ENCODE results near the gene HYOU1. TPM values are rescaled to one million over a fixed set of nuclear protein-coding genes. Genes with fewer than 3 reads are reported as not detected.
A peak's percentile ranks its signal among the peaks of the same experiment; 100 is the strongest.
"Not testable (repeated sequence)": the region's sequence is repeated elsewhere in the genome, so short reads cannot be mapped to it uniquely, and the experiment has no call there.

Gene HYOU1
- polyA plus RNA-seq, 1 of the 3 experiments (the other 2 are of a cell fraction), result 90.8 TPM

GRCh38 chr11:119018074-119018938, 38.7 kb downstream of the HYOU1 start, which contains the start of the genes RPS25 and TRAPPC4 (continued):
- no peak for TF ChIP-seq PBX3 (IDR thresholded peaks at IDR 0.05)
- no peak for TF ChIP-seq JUND (IDR thresholded peaks at IDR 0.05)
- TF ChIP-seq ZBTB33 (IDR thresholded peaks at IDR 0.05; ENCODE audit: borderline replicate concordance, low read depth), result no peak; the same call in 1 of the 2 replicates
- peak; percentile 15; the same call in 1 of the 2 replicates for TF ChIP-seq TCF12 (IDR thresholded peaks at IDR 0.05)
- no peak for TF ChIP-seq FOSL2 (IDR thresholded peaks at IDR 0.05; ENCODE audit: borderline replicate concordance, low read depth)
- no peak for TF ChIP-seq SMC3 (IDR thresholded peaks at IDR 0.05; ENCODE audit: low read depth, low read length)
- no peak for TF ChIP-seq NFIC (IDR thresholded peaks at IDR 0.05; ENCODE audit: borderline replicate concordance)
- no peak for TF ChIP-seq FOXJ3 (CRISPR knock-in tag; IDR thresholded peaks at IDR 0.05)
- TF ChIP-seq GABPA (IDR thresholded peaks at IDR 0.05; ENCODE audit: low read depth), result peak; percentile 97
- TF ChIP-seq USF2 (IDR thresholded peaks at IDR 0.05; ENCODE audit: borderline replicate concordance, low read depth, low read length), result no peak

DNA sequence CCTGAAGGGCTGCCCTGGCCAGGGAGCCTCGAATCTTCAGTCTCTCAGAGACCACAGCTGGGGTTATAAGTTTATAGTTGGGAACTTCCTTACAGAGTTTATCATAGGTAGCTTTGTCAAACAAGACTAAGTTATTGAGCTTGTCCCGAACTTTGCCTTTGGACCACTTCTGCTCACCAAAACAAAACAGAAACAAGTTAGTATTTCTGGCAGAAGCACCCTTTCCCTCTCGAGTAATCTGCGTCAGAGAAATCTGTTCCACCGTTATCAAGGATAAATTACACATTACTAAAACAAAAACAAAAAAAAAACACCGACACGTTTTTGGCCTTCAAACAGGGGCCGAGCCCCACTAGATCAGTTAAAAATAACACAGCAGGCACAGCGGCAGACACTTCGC, 39.6 kb downstream of the HYOU1 start:
- peaks cover 49 to 55% of the 10 kb centered on the region in 2 experiments for H3K36me3 ChIP-seq (replicated peaks in 1 of 2; ENCODE audit: control insufficient read depth in 1 of 2, insufficient read depth in 2 of 2, low read length in 1 of 2)
- peaks cover 16% of the 10 kb centered on the region for H4K20me1 ChIP-seq (ENCODE audit: insufficient read depth)
- not testable (repeated sequence) for H2AFZ ChIP-seq (ENCODE audit: low read depth); H3K27me3 ChIP-seq (ENCODE audit: insufficient read depth); H3K9me3 ChIP-seq; H3K9me2 ChIP-seq; DNase-seq
- H3K4me2 ChIP-seq, result peak overlapping the region; percentile 91
- CTCF ChIA-PET, result interaction anchor here (3.9 kb wide), 1 partner anchor 12 kb away, joined by 13 read pairs; no protein-coding TSS in a partner anchor
- H3K27ac ChIP-seq (ENCODE audit: low read depth in 2 of 2, low read length in 1 of 2), result peak overlapping the region; percentile 92
- 1% methylated on average over 10 of the region's 10 CpGs for WGBS (ENCODE audit: low lambda C conversion rate)
- peaks cover 15 to 18% of the 10 kb centered on the region in 2 experiments; a peak in 3 of 4 replicates for H3K4me1 ChIP-seq (ENCODE audit: control insufficient read depth in 1 of 2, insufficient read depth in 2 of 2, low read depth in 1 of 2, low read length in 1 of 2)
- POLR2A ChIA-PET, result interaction anchor here (0.7 to 1.3 kb wide), 2 partner anchors 26 to 40 kb away, joined by 3 read pairs; no protein-coding TSS in a partner anchor
- H3K4me3 ChIP-seq (ENCODE audit: low read depth in 2 of 2, low read length in 1 of 2), result peak overlapping the region; percentile 69 to 97
- H3K79me2 ChIP-seq (ENCODE audit: insufficient read depth), result peaks cover 83% of the 10 kb centered on the region
- peaks cover 43% of the 10 kb centered on the region for H3F3A ChIP-seq (replicated peaks; ENCODE audit: insufficient read depth)
- H3K9ac ChIP-seq, result peak overlapping the region; percentile 95
